AG10803 (cell line): ENCODE measurements around the gene MBP.

Experiments used
- DNase-seq: peaks from one replicate; pipeline ENCODE4 v3.0.0; 2010; ENCODE audit warnings: low read depth
- H3K4me3 ChIP-seq: 2 replicates; pipeline ENCODE4 v1.5.1; 2011; ENCODE audit warnings: mild to moderate bottlenecking, low read length, control low read depth
- CTCF ChIP-seq: conservative IDR thresholded peaks from 2 replicates; pipeline ENCODE4 v1.5.1; 2011; ENCODE audit warnings: mild to moderate bottlenecking, low read length, control low read depth, inconsistent platforms

MBP gene

GRCh38 chr18:77013811-77014521 is 118.6 kb downstream of the MBP start:
- no peak for TF ChIP-seq CTCF
- DNase-seq: no peak
- no peak overlapping the region for H3K4me3 ChIP-seq

GRCh38 chr18:77012806-77013541 is 119.6 kb downstream of the MBP start:
- no peak overlapping the region for H3K4me3 ChIP-seq
- no peak for TF ChIP-seq CTCF

GRCh38 chr18:77012120-77012519 is 120.5 kb downstream of the MBP start:
- TF ChIP-seq CTCF: no peak
- no peak for DNase-seq
- no peak overlapping the region for H3K4me3 ChIP-seq

More at GRCh38 chr18:77012806-77013541, 119.6 kb downstream of the MBP start:
- no peak for DNase-seq

GRCh38 chr18:77009675-77010074 is 122.9 kb downstream of the MBP start:
- no peak for DNase-seq
- no peak overlapping the region for H3K4me3 ChIP-seq
- TF ChIP-seq CTCF: no peak

GRCh38 chr18:77008576-77009315 is 123.8 kb downstream of the MBP start:
- H3K4me3 ChIP-seq: no peak overlapping the region
- DNase-seq: no peak
- TF ChIP-seq CTCF: no peak

- no peak for TF ChIP-seq CTCF
- no peak overlapping the region for H3K4me3 ChIP-seq
- no peak for DNase-seq
These were observed 124.6 kb downstream of the MBP start for GRCh38 chr18:77008006-77008405.

- DNase-seq: no peak
- TF ChIP-seq CTCF: no peak
- no peak overlapping the region for H3K4me3 ChIP-seq
These were observed 125.3 kb downstream of the MBP start for GRCh38 chr18:77007251-77007650.
